ENCODE data around the gene PLXNB1.

PLXNB1 gene

GRCh38 chr3:48410205-48411040 is 19.5 kb downstream of the PLXNB1 start:
- no peak overlapping the region for H3K4me3 ChIP-seq (ENCODE audit: low read length)
- TF ChIP-seq CTCF (conservative IDR thresholded peaks at IDR 0.05; ENCODE audit: low read length) = no peak
- no peak for DNase-seq (ENCODE audit: low read depth)

GRCh38 chr3:48409291-48410201 is 20.3 kb downstream of the PLXNB1 start:
- H3K4me3 ChIP-seq (ENCODE audit: low read length) = no peak overlapping the region
- no peak for TF ChIP-seq CTCF (conservative IDR thresholded peaks at IDR 0.05; ENCODE audit: low read length)
- DNase-seq (ENCODE audit: low read depth) = no peak

GRCh38 chr3:48408823-48409281 is 21.0 kb downstream of the PLXNB1 start:
- TF ChIP-seq CTCF (conservative IDR thresholded peaks at IDR 0.05; ENCODE audit: low read length) = no peak
- DNase-seq (ENCODE audit: low read depth) = no peak

GRCh38 chr3:48407542-48408099 is 22.3 kb downstream of the PLXNB1 start:
- DNase-seq (ENCODE audit: low read depth) = no peak
- no peak for TF ChIP-seq CTCF (conservative IDR thresholded peaks at IDR 0.05; ENCODE audit: low read length)
- no peak overlapping the region for H3K4me3 ChIP-seq (ENCODE audit: low read length)

More at GRCh38 chr3:48408823-48409281, 21.0 kb downstream of the PLXNB1 start:
- no peak overlapping the region for H3K4me3 ChIP-seq (ENCODE audit: low read length)

GRCh38 chr3:48406443-48407431 is 23.1 kb downstream of the PLXNB1 start:
- no peak for TF ChIP-seq CTCF (conservative IDR thresholded peaks at IDR 0.05; ENCODE audit: low read length)
- H3K4me3 ChIP-seq (ENCODE audit: low read length) = no peak overlapping the region
- no peak for DNase-seq (ENCODE audit: low read depth)

- no peak for DNase-seq (ENCODE audit: low read depth)
- TF ChIP-seq CTCF (conservative IDR thresholded peaks at IDR 0.05; ENCODE audit: low read length) = no peak
- H3K4me3 ChIP-seq (ENCODE audit: low read length) = no peak overlapping the region
Measured at GRCh38 chr3:48405971-48406370, 23.9 kb downstream of the PLXNB1 start.
